GM12878 (cell line): ENCODE results near the gene TNNC2. TPM values are rescaled to one million over a fixed set of nuclear protein-coding genes. Genes with fewer than 3 reads are reported as not detected.

Experiments
- ATAC-seq: fragments of 200-7000 bp; cut with Tn5 transposase; 3 replicates; pipeline ENCODE4 v1.9.1; 2020; ENCODE audit warnings: mild to moderate bottlenecking, moderate library complexity
- BruUV-seq: library from RNA; stranded (reverse); fragments of 400-500 nt; replicated peaks from 2 replicates; lab custom pipeline; 2021; lab: Mats Ljungman, UMichigan
- CTCF ChIA-PET: fragments of 300-600 bp; sonication (Branson Sonifier 250); formaldehyde crosslinking; extraction: SDS; loops from one replicate; lab custom pipeline; 2021; ENCODE audit warnings: inconsistent platforms; lab: Yijun Ruan, JAX
- POLR2A ChIA-PET: fragments of 350-600 bp; formaldehyde crosslinking; extraction: SDS; loops from one replicate; lab custom pipeline; 2021; ENCODE audit warnings: inconsistent platforms; lab: Charles Lee
- RAD21 ChIA-PET: fragments of 300-600 bp; sonication (Branson Sonifier 250); formaldehyde crosslinking; loops from one replicate; lab custom pipeline; 2023; ENCODE audit warnings: antibody characterized with exemption; ENCODE audit not compliant: unreplicated experiment; lab: Charles Lee
- SMC1A ChIA-PET: fragments of 300-600 bp; sonication (Branson Sonifier 250); formaldehyde crosslinking; loops from one replicate; lab custom pipeline; 2023; ENCODE audit not compliant: unreplicated experiment, uncharacterized antibody; lab: Charles Lee
- DNase-seq: peaks from one replicate; pipeline ENCODE4 v3.0.0-alpha.2; 2011; ENCODE audit warnings: low read depth, low spot score
- FAIRE-seq: peaks from 3 replicates; lab custom pipeline; 2011; peaks lifted over from hg19 to GRCh38; lab: Jason Lieb, UNC
- H2AFZ ChIP-seq: 2 replicates; pipeline ENCODE4 v1.6.0; 2011; ENCODE audit warnings: low read depth, low read length, control low read depth; ENCODE audit not compliant: control insufficient read depth
- H3K27ac ChIP-seq: 2 replicates; pipeline ENCODE4 v1.5.1; 2011; ENCODE audit warnings: control low read depth; ENCODE audit not compliant: control insufficient read depth, insufficient read depth
- H3K27me3 ChIP-seq, 2 experiments: replicated peaks in 1 of 2; 2 replicates each; pipeline versions ENCODE4 v1.6.0 to v1.6.1; 2011; ENCODE audit warnings: low read length in 1 of 2; ENCODE audit not compliant: control insufficient read depth in 2 of 2, insufficient read depth in 2 of 2
- H3K36me3 ChIP-seq, 2 experiments: 2 replicates each; pipeline ENCODE4 v1.5.1; 2011; ENCODE audit warnings: low read length in 1 of 2; ENCODE audit not compliant: control insufficient read depth in 2 of 2, insufficient read depth in 2 of 2
- H3K4me1 ChIP-seq: 2 replicates; pipeline ENCODE4 v1.6.1; 2011; ENCODE audit warnings: mild to moderate bottlenecking, low read length, moderate library complexity, mixed read lengths; ENCODE audit not compliant: control insufficient read depth, insufficient read depth
- H3K4me2 ChIP-seq: 2 replicates; pipeline ENCODE4 v1.6.0; 2011; ENCODE audit warnings: control low read depth; ENCODE audit not compliant: control insufficient read depth, insufficient read depth
- H3K4me3 ChIP-seq: fragments of 200-600 bp; sonication (generic); 2 replicates; pipeline ENCODE4 v1.5.1; 2016
- H3K79me2 ChIP-seq: 2 replicates; pipeline ENCODE4 v1.6.0; 2011; ENCODE audit warnings: low read length; ENCODE audit not compliant: control insufficient read depth, insufficient read depth
- H3K9ac ChIP-seq: 2 replicates; pipeline ENCODE4 v1.8.0; 2011; ENCODE audit warnings: low read length, control low read depth, mixed read lengths; ENCODE audit not compliant: control insufficient read depth, insufficient read depth
- H3K9me3 ChIP-seq: replicated peaks from 3 replicates; pipeline ENCODE4 v1.5.1; 2011; ENCODE audit warnings: mild to moderate bottlenecking, low read length; ENCODE audit not compliant: control insufficient read depth, insufficient read depth
- H4K20me1 ChIP-seq: 2 replicates; pipeline ENCODE4 v1.6.0; 2011; ENCODE audit not compliant: control insufficient read depth, insufficient read depth
- ASH2L ChIP-seq: fragments of 300-600, 200-600 bp; sonication (generic); IDR thresholded peaks from 2 replicates; pipeline ENCODE4 v1.6.1; 2017; ENCODE audit warnings: low read depth, mild to moderate bottlenecking, borderline replicate concordance
- BACH1 ChIP-seq: fragments of 450-650 bp; IDR thresholded peaks from 2 replicates; pipeline ENCODE4 v1.6.1; 2017; ENCODE audit warnings: mild to moderate bottlenecking, borderline replicate concordance
- CBFB ChIP-seq: IDR thresholded peaks from 2 replicates; pipeline ENCODE4 v1.6.1; 2016; ENCODE audit warnings: antibody characterized with exemption, low read depth
- EGR1 ChIP-seq, 2 experiments: IDR thresholded peaks; 1 replicate in 1 of 2; 2 replicates in 1 of 2; pipeline ENCODE4 v1.6.1; 2011 to 2012; ENCODE audit warnings: low read depth in 2 of 2, low read length in 2 of 2, borderline replicate concordance in 1 of 2, mild to moderate bottlenecking in 1 of 2, moderate library complexity in 1 of 2
- EP300 ChIP-seq, 2 experiments: fragments of 150-350 bp in 1 of 2; IDR thresholded peaks; 2 replicates each; pipeline ENCODE4 v1.6.1; 2011 to 2012; ENCODE audit warnings: low read depth in 2 of 2, low read length in 2 of 2, borderline replicate concordance in 1 of 2, improper control_type of control experiment in 1 of 2, inconsistent platforms in 1 of 2; ENCODE audit not compliant: control insufficient read depth in 1 of 2
- FOXM1 ChIP-seq: IDR thresholded peaks from 2 replicates; pipeline ENCODE4 v1.6.1; 2012; ENCODE audit warnings: low read depth, mild to moderate bottlenecking, inconsistent platforms, low read length, moderate library complexity
- GATAD2B ChIP-seq: fragments of 450-650 bp; conservative IDR thresholded peaks from 2 replicates; pipeline ENCODE4 v1.6.1; 2017; ENCODE audit warnings: low read depth, mild to moderate bottlenecking, moderate library complexity
- JUNB ChIP-seq: IDR thresholded peaks from 2 replicates; pipeline ENCODE4 v1.6.1; 2016; ENCODE audit warnings: antibody characterized with exemption, mild to moderate bottlenecking
- JUND ChIP-seq: IDR thresholded peaks from 2 replicates; pipeline ENCODE4 v1.6.1; 2012; ENCODE audit warnings: low read depth, mild to moderate bottlenecking, low read length, improper control_type of control experiment, moderate library complexity
- MTA3 ChIP-seq: IDR thresholded peaks from 2 replicates; pipeline ENCODE4 v1.6.1; 2012; ENCODE audit warnings: low read length, inconsistent platforms, borderline replicate concordance
- MXI1 ChIP-seq: fragments of 150-350 bp; IDR thresholded peaks from 2 replicates; pipeline ENCODE4 v1.6.1; 2011; ENCODE audit warnings: low read depth, mild to moderate bottlenecking, inconsistent platforms, low read length, improper control_type of control experiment
- MYB ChIP-seq: fragments of 150-350 bp; IDR thresholded peaks from 2 replicates; pipeline ENCODE4 v1.6.1; 2014; ENCODE audit warnings: mild to moderate bottlenecking, low read depth, low read length, borderline replicate concordance
- NR2C1 ChIP-seq: fragments of 450-650 bp; IDR thresholded peaks from 2 replicates; pipeline ENCODE4 v1.6.1; 2017; ENCODE audit warnings: antibody characterized with exemption, mild to moderate bottlenecking, moderate library complexity
- PAX5 ChIP-seq: IDR thresholded peaks from 2 replicates; pipeline ENCODE4 v1.6.1; 2011; ENCODE audit warnings: low read depth, low read length, borderline replicate concordance
- POU2F2 ChIP-seq: IDR thresholded peaks from 3 replicates; pipeline ENCODE4 v1.6.1; 2011; ENCODE audit warnings: low read depth, mild to moderate bottlenecking, low read length, borderline replicate concordance
- RB1 ChIP-seq: fragments of 450-650 bp; formaldehyde crosslinking; IDR thresholded peaks from 2 replicates; pipeline ENCODE4 v1.6.1; 2017; ENCODE audit warnings: mild to moderate bottlenecking, borderline replicate concordance
- RBBP5 ChIP-seq: fragments of 200-600 bp; sonication (generic); conservative IDR thresholded peaks from 2 replicates; pipeline ENCODE4 v1.6.1; 2016
- RUNX3 ChIP-seq: IDR thresholded peaks from 2 replicates; pipeline ENCODE4 v1.6.1; 2012; ENCODE audit warnings: low read length, inconsistent platforms
- STAT1 ChIP-seq: fragments of 450-650 bp; conservative IDR thresholded peaks from 2 replicates; pipeline ENCODE4 v1.6.1; 2014; ENCODE audit warnings: antibody characterized with exemption, mild to moderate bottlenecking
- SUZ12 ChIP-seq: fragments of 200-600 bp; sonication (generic); IDR thresholded peaks from one replicate; pipeline ENCODE4 v1.6.1; 2018; ENCODE audit warnings: antibody characterized with exemption, mild to moderate bottlenecking; ENCODE audit not compliant: unreplicated experiment
- ZNF274 ChIP-seq: IDR thresholded peaks from one replicate; pipeline ENCODE4 v1.8.0; 2011; ENCODE audit not compliant: insufficient read length, insufficient read depth
- WGBS: methylation state at CpG from one replicate; pipeline ENCODE4 v1.1.6; 2016; ENCODE audit warnings: low lambda C conversion rate; ENCODE audit not compliant: insufficient replicate concordance, insufficient coverage; ENCODE audit errors: missing lambda C conversion rate; 5-methylcytosine and 5-hydroxymethylcytosine counted together
- in situ Hi-C: fragments of 300-500 bp; cut with MboI; formaldehyde crosslinking; loops from 9 replicates; pipeline ENCODE4 v1.14.3; 2018; ENCODE audit warnings: mixed read lengths
- intact Hi-C: fragments of 100-400 bp; cut with micrococcal nuclease; formaldehyde crosslinking; loops from one replicate; pipeline ENCODE4 v1.14.2; 2022; ENCODE audit not compliant: unreplicated experiment
- polyA plus RNA-seq, 11 experiments: library from polyadenylated mRNA; depleted of rRNA in 4 of 11; unstranded in 6 of 11; stranded (reverse) in 5 of 11; fragments of >200 nt; fragmentation: Nextera tagmentation in 4 of 11; fragmentation: Illumina TruSeq in 1 of 11; extraction: Ambion mirVana in 4 of 11; extraction: Trizol in 1 of 11; gene quantifications; 1 replicate in 1 of 11; 2 replicates in 10 of 11; pipeline versions ENCODE4 v1.2.1 to v1.2.3, GENCODE V29; 2011 to 2016; ENCODE audit warnings: inconsistent platforms in 2 of 11, missing spikeins in 2 of 11, low read depth in 1 of 11
- total RNA-seq, 4 experiments: library from RNA; depleted of rRNA in 3 of 4; stranded (reverse); fragments of >200 nt in 3 of 4; fragmentation: Illumina TruSeq in 1 of 4; extraction: Trizol in 1 of 4; gene quantifications; 2 replicates each; pipeline versions ENCODE4 v1.2.1 to v1.2.3, GENCODE V29; 2013 to 2021
- TF ChIP-seq, protein P1 (sequence below): IDR thresholded peaks from 2 replicates; pipeline ENCODE4 v1.6.1; 2011; ENCODE audit warnings: mild to moderate bottlenecking, low read depth, low read length, moderate library complexity; ENCODE audit not compliant: insufficient replicate concordance
- TF ChIP-seq, protein P2 (sequence below): IDR thresholded peaks from 2 replicates; pipeline ENCODE4 v1.6.1; 2011; ENCODE audit warnings: low read depth, low read length, improper control_type of control experiment, borderline replicate concordance

Gene TNNC2
- total and polyA plus RNA-seq, 10 of the 15 experiments (the other 5 are each of a cell fraction or from before 2014, with no cell fraction given) = 0.37 TPM; not detected in 9

- TF ChIP-seq FOXM1 (no peak), RBBP5 (no peak), POU2F2 (no peak), MYB (no peak), CBFB (no peak), JUNB (no peak), ZNF274 (no peak), SUZ12 (no peak), EP300 (IDR thresholded peaks at IDR 0.05; ENCODE audit: borderline replicate concordance in 1 of 2, control insufficient read depth in 1 of 2, low read depth in 2 of 2, low read length in 2 of 2) (no peak)
These were observed 14.5 kb upstream of the TNNC2 start (continued) for GRCh38 chr20:45841407-45842129.

DNA sequence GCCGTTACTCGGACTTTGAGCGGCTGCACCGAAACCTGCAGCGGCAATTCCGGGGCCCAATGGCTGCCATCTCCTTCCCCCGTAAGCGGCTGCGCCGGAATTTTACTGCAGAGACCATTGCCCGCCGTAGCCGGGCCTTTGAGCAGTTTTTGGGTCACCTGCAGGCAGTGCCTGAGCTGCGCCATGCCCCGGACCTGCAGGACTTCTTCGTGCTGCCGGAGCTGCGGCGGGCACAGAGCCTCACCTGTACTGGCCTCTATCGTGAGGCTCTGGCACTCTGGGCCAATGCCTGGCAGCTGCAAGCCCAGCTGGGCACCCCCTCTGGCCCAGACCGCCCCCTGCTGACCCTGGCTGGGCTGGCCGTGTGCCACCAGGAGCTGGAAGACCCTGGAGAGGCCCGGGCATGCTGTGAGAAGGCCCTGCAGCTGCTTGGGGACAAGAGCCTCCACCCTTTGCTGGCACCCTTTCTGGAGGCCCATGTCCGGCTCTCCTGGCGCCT is 13.6 kb upstream of the TNNC2 start:
- Histone ChIP-seq H3K4me3 (no peak overlapping the region), H3K36me3 (peaks cover 5 to 12% of the 10 kb centered on the region in 2 experiments), H3K79me2 (no peaks in the 10 kb centered on the region), H3K4me2 (no peak overlapping the region), H4K20me1 (no peaks in the 10 kb centered on the region), H3K9ac (no peak overlapping the region), H3K27ac (no peak overlapping the region), H3K27me3 (no peaks in the 10 kb centered on the region), H3K4me1 (peaks cover 14% of the 10 kb centered on the region), H3K9me3 (no peaks in the 10 kb centered on the region)
- intact Hi-C loops = no loop called here
- CTCF ChIA-PET = interaction anchor here (1.0 to 3.8 kb wide), 7 partner anchors 16 to 182 kb away, joined by 3 to 18 read pairs (median 8); partner anchors contain the start of genes ACOT8 and ZSWIM3
- 94% methylated on average over 22 of the region's 25 CpGs for WGBS
- DNase-seq = no peak
- no TSS peak for BruUV-seq
- FAIRE-seq = no peak
- POLR2A ChIA-PET = interaction anchor here (1.1 to 2.3 kb wide), 6 partner anchors 10 to 120 kb away, joined by 3 to 10 read pairs (median 5); partner anchors contain the start of genes CTSA, NEURL2 and UBE2C
- in situ Hi-C loops = no loop called here
- SMC1A ChIA-PET = interaction anchor here (0.9 to 2.0 kb wide), 3 partner anchors 9 to 42 kb away, joined by 3 to 4 read pairs (median 4); no protein-coding TSS in a partner anchor
- TF ChIP-seq MTA3 (no peak), JUND (no peak), NR2C1 (no peak), RUNX3 (no peak), RB1 (no peak), GATAD2B (no peak), ASH2L (no peak), EGR1 (IDR thresholded peaks at IDR 0.05; ENCODE audit: borderline replicate concordance in 1 of 2, low read depth in 2 of 2, low read length in 2 of 2) (no peak), MXI1 (no peak), BACH1 (no peak), STAT1 (no peak), PAX5 (no peak)
- TF ChIP-seq, protein P1, sequence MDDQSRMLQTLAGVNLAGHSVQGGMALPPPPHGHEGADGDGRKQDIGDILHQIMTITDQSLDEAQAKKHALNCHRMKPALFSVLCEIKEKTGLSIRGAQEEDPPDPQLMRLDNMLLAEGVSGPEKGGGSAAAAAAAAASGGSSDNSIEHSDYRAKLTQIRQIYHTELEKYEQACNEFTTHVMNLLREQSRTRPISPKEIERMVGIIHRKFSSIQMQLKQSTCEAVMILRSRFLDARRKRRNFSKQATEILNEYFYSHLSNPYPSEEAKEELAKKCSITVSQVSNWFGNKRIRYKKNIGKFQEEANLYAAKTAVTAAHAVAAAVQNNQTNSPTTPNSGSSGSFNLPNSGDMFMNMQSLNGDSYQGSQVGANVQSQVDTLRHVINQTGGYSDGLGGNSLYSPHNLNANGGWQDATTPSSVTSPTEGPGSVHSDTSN = no peak
- TF ChIP-seq, protein P2, sequence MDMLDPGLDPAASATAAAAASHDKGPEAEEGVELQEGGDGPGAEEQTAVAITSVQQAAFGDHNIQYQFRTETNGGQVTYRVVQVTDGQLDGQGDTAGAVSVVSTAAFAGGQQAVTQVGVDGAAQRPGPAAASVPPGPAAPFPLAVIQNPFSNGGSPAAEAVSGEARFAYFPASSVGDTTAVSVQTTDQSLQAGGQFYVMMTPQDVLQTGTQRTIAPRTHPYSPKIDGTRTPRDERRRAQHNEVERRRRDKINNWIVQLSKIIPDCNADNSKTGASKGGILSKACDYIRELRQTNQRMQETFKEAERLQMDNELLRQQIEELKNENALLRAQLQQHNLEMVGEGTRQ = no peak
- TF ChIP-seq, all 136 proteins: peak for 0
- no peak overlapping the region for H2AFZ ChIP-seq
- RAD21 ChIA-PET = no interaction called here
- ATAC-seq = no peak
